IMR-90 (cell line): ENCODE data around the gene MPZL3. TPM values are rescaled to one million over a fixed set of nuclear protein-coding genes. Genes with fewer than 3 reads are reported as not detected.

ENCODE experiments used
- ATAC-seq: fragments of 200-7000 bp; cut with Tn5 transposase; 2 replicates; pipeline ENCODE4 v1.9.1; 2020; ENCODE audit warnings: low read depth, mild to moderate bottlenecking, moderate library complexity
- BruUV-seq: library from RNA; stranded (reverse); fragments of 400-500 nt; replicated peaks from 2 replicates; lab custom pipeline; 2021; lab: Mats Ljungman, UMichigan
- CTCF ChIA-PET: fragments of 300-600 bp; formaldehyde crosslinking; extraction: SDS; loops from one replicate; lab custom pipeline; 2021; ENCODE audit warnings: antibody characterized with exemption; lab: Yijun Ruan, JAX
- POLR2A ChIA-PET: fragments of 300-600 bp; sonication (Branson Sonifier 250); formaldehyde crosslinking; loops from one replicate; lab custom pipeline; 2022; ENCODE audit warnings: antibody characterized with exemption; ENCODE audit not compliant: unreplicated experiment; lab: Charles Lee
- DNase-seq: peaks from one replicate; pipeline ENCODE4 v3.0.0; 2013
- H2AFZ ChIP-seq: replicated peaks from 2 replicates; pipeline ENCODE3; 2013; ENCODE audit warnings: low read length, mild to moderate bottlenecking; ENCODE audit not compliant: poor library complexity
- H2AK5ac ChIP-seq: 2 replicates; pipeline ENCODE4 v1.6.1; 2013; ENCODE audit warnings: low read depth, low read length, inconsistent platforms
- H2AK9ac ChIP-seq: replicated peaks from 2 replicates; pipeline ENCODE3; 2013; ENCODE audit warnings: mild to moderate bottlenecking, low read depth, low read length, moderate library complexity; ENCODE audit not compliant: poor library complexity
- H2BK120ac ChIP-seq: 2 replicates; pipeline ENCODE4 v1.6.1; 2013; ENCODE audit warnings: low read depth, low read length, inconsistent platforms
- H2BK15ac ChIP-seq: 3 replicates; pipeline ENCODE4 v1.6.1; 2013; ENCODE audit warnings: low read depth, low read length, inconsistent platforms
- H2BK20ac ChIP-seq: 2 replicates; pipeline ENCODE4 v1.6.1; 2013; ENCODE audit warnings: low read depth, mild to moderate bottlenecking, inconsistent platforms, low read length, moderate library complexity
- H2BK5ac ChIP-seq: 2 replicates; pipeline ENCODE4 v1.6.1; 2013; ENCODE audit warnings: mild to moderate bottlenecking, low read depth, low read length, inconsistent platforms; ENCODE audit not compliant: poor library complexity, severe bottlenecking
- H3K14ac ChIP-seq: replicated peaks from 2 replicates; pipeline ENCODE4 v1.6.1; 2013; ENCODE audit warnings: low read depth, low read length, inconsistent platforms
- H3K18ac ChIP-seq: 2 replicates; pipeline ENCODE4 v1.6.1; 2013; ENCODE audit warnings: low read depth, low read length, control low read depth
- H3K23ac ChIP-seq: 2 replicates; pipeline ENCODE4 v1.6.1; 2013; ENCODE audit warnings: low read depth, low read length, inconsistent platforms
- H3K27ac ChIP-seq: 2 replicates; pipeline ENCODE4 v1.5.1; 2013; ENCODE audit warnings: mild to moderate bottlenecking, control low read depth, low read length; ENCODE audit not compliant: insufficient read depth
- H3K27me3 ChIP-seq: 2 replicates; pipeline ENCODE4 v1.6.1; 2013; ENCODE audit warnings: low read length; ENCODE audit not compliant: control insufficient read depth, insufficient read depth
- H3K36me3 ChIP-seq: 2 replicates; pipeline ENCODE4 v1.6.1; 2013; ENCODE audit warnings: low read length, mixed read lengths; ENCODE audit not compliant: control insufficient read depth, insufficient read depth
- H3K4ac ChIP-seq: 2 replicates; pipeline ENCODE4 v1.6.1; 2013; ENCODE audit warnings: low read depth, low read length, inconsistent platforms
- H3K4me1 ChIP-seq: 2 replicates; pipeline ENCODE4 v1.6.1; 2013; ENCODE audit warnings: low read length, mixed read lengths; ENCODE audit not compliant: control insufficient read depth, insufficient read depth
- H3K4me2 ChIP-seq: 2 replicates; pipeline ENCODE4 v1.6.1; 2013; ENCODE audit warnings: low read depth, mild to moderate bottlenecking, control low read depth, low read length, moderate library complexity
- H3K4me3 ChIP-seq: 2 replicates; pipeline ENCODE4 v1.5.1; 2013; ENCODE audit warnings: low read depth, mild to moderate bottlenecking, control low read depth, low read length, moderate library complexity; ENCODE audit not compliant: insufficient read depth
- H3K56ac ChIP-seq: 2 replicates; pipeline ENCODE4 v1.6.1; 2013; ENCODE audit warnings: low read length, inconsistent platforms; ENCODE audit not compliant: insufficient read depth; ENCODE audit errors: extremely low read depth
- H3K79me1 ChIP-seq, 2 experiments: 2 replicates each; pipeline ENCODE4 v1.6.1; 2013; ENCODE audit warnings: low read length in 2 of 2, inconsistent platforms in 1 of 2, low read depth in 1 of 2
- H3K9ac ChIP-seq: 2 replicates; pipeline ENCODE4 v1.6.1; 2013; ENCODE audit warnings: low read depth, low read length, control low read depth
- H3K9me1 ChIP-seq: 2 replicates; pipeline ENCODE4 v1.6.1; 2013; ENCODE audit warnings: low read length, inconsistent platforms; ENCODE audit not compliant: insufficient read depth
- H3K9me3 ChIP-seq: 2 replicates; pipeline ENCODE4 v1.6.1; 2013; ENCODE audit warnings: low read length; ENCODE audit not compliant: control insufficient read depth, insufficient read depth
- H4K20me1 ChIP-seq: 2 replicates; pipeline ENCODE4 v1.6.1; 2013; ENCODE audit warnings: low read length, inconsistent platforms; ENCODE audit not compliant: insufficient read depth
- H4K5ac ChIP-seq: 2 replicates; pipeline ENCODE4 v1.6.1; 2013; ENCODE audit warnings: mild to moderate bottlenecking, low read depth, low read length, control low read depth
- H4K8ac ChIP-seq, 2 experiments: 2 replicates each; pipeline ENCODE4 v1.6.1; 2013; ENCODE audit warnings: low read depth in 2 of 2, low read length in 2 of 2, control low read depth in 1 of 2, inconsistent platforms in 1 of 2
- H4K91ac ChIP-seq: 2 replicates; pipeline ENCODE4 v1.6.1; 2013; ENCODE audit warnings: low read depth, low read length, inconsistent platforms; ENCODE audit not compliant: insufficient read depth
- BHLHE40 ChIP-seq: fragments of 150-350 bp; IDR thresholded peaks from 2 replicates; pipeline ENCODE4 v1.6.1; 2016; ENCODE audit warnings: mild to moderate bottlenecking, low read depth, low read length
- CEBPB ChIP-seq: IDR thresholded peaks from 2 replicates; pipeline ENCODE4 v1.6.1; 2012; ENCODE audit warnings: low read depth, low read length, improper control_type of control experiment
- CHD1 ChIP-seq: IDR thresholded peaks from 2 replicates; pipeline ENCODE4 v1.6.1; 2012; ENCODE audit warnings: low read depth, low read length, improper control_type of control experiment
- FOS ChIP-seq: fragments of 150-350 bp; IDR thresholded peaks from 2 replicates; pipeline ENCODE4 v1.6.1; 2016; ENCODE audit warnings: low read depth, low read length
- MAFK ChIP-seq: IDR thresholded peaks from 2 replicates; pipeline ENCODE4 v1.6.1; 2012; ENCODE audit warnings: low read depth, low read length, improper control_type of control experiment
- MAZ ChIP-seq: IDR thresholded peaks from 2 replicates; pipeline ENCODE4 v1.6.1; 2012; ENCODE audit warnings: low read depth, mild to moderate bottlenecking, low read length, improper control_type of control experiment, moderate library complexity, borderline replicate concordance
- MXI1 ChIP-seq: IDR thresholded peaks from 2 replicates; pipeline ENCODE4 v1.6.1; 2012; ENCODE audit warnings: low read depth, mild to moderate bottlenecking, low read length, moderate library complexity, borderline replicate concordance
- POLR2A ChIP-seq: IDR thresholded peaks from 2 replicates; pipeline ENCODE4 v1.6.1; 2012; ENCODE audit warnings: mild to moderate bottlenecking, low read depth, low read length
- RAD21 ChIP-seq: IDR thresholded peaks from 2 replicates; pipeline ENCODE4 v1.6.1; 2012; ENCODE audit warnings: low read length, improper control_type of control experiment
- RCOR1 ChIP-seq: IDR thresholded peaks from 2 replicates; pipeline ENCODE4 v1.6.1; 2012; ENCODE audit warnings: mild to moderate bottlenecking, low read length, improper control_type of control experiment; ENCODE audit not compliant: insufficient replicate concordance
- RFX5 ChIP-seq: IDR thresholded peaks from 2 replicates; pipeline ENCODE4 v1.8.0; 2012; ENCODE audit warnings: low read depth, mild to moderate bottlenecking, low read length, moderate library complexity
- WGBS, 2 experiments: methylation state at CpG; one replicate each; pipeline versions ENCODE4 v1.1.5 to v1.1.7; 2013; ENCODE audit warnings: missing lambda C conversion rate in 2 of 2; ENCODE audit not compliant: insufficient read length in 1 of 2; ENCODE audit errors: extremely low coverage in 2 of 2; 5-methylcytosine and 5-hydroxymethylcytosine counted together
- dilution Hi-C: fragments of 300-500 bp; cut with HindIII; formaldehyde crosslinking; loops from one replicate; pipeline ENCODE4 v1.14.3; 2018; ENCODE audit warnings: low sequenced_read_pairs; ENCODE audit not compliant: unreplicated experiment
- in situ Hi-C: fragments of 300-500 bp; cut with MboI; formaldehyde crosslinking; loops from 3 replicates; pipeline ENCODE4 v1.14.3; 2019; ENCODE audit warnings: low sequenced_read_pairs, inconsistent platforms, mixed read lengths
- intact Hi-C: fragments of 100-400 bp; cut with micrococcal nuclease; formaldehyde crosslinking; loops from 2 replicates; pipeline ENCODE4 v1.10.0; 2022
- polyA plus RNA-seq, 3 experiments: library from polyadenylated mRNA; depleted of rRNA; stranded (reverse); fragments of >200 nt; gene quantifications; 2 replicates each; pipeline ENCODE4 v1.2.3, GENCODE V29; 2012; ENCODE audit warnings: low replicate concordance in 1 of 3
- total RNA-seq: library from RNA; depleted of rRNA; stranded (reverse); fragments of >200 nt; gene quantifications from 2 replicates; pipeline ENCODE4 v1.2.3, GENCODE V29; 2012
- TF ChIP-seq, protein P1 (sequence below): fragments of 150-350 bp; IDR thresholded peaks from 2 replicates; pipeline ENCODE4 v1.6.1; 2017; ENCODE audit warnings: mild to moderate bottlenecking, antibody characterized with exemption, low read length, low read depth
- TF ChIP-seq, protein P2 (sequence below): fragments of 150-350 bp; IDR thresholded peaks from 2 replicates; pipeline ENCODE4 v1.6.1; 2016; ENCODE audit warnings: low read depth, mild to moderate bottlenecking, low read length, moderate library complexity, borderline replicate concordance

Gene MPZL3
- total and polyA plus RNA-seq, 2 of the 4 experiments (the other 2 are of a cell fraction): 0.15 to 0.36 TPM

DNA sequence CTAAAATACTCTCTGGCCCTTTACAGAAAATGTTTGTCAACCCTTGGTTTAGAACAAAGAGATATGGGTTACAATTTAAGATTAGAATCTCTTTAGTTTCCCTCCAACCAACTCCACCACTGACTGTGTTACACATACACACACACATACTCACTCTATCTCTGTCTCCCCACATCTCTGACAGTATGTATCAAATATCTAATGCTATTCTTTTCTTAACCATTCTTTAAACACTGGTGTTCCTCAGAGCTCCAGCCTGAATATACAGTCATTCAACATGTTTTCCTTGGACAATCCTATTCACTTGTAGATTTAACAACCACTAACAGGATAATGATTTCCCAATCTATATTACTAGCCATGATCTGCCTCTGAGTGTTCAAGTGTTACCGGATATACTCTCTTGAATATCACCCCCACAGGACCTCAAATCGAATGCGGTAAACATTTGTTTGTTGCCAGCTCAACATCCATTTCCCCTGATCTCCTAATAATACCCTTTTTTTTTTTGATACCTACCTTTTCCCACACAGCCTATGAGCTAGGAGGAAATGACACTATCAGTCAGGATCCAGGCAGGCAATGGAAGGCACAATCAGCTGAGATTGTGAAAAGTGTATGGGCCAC is 6.1 kb downstream of the MPZL3 start:
- H3K9me3 ChIP-seq: no peaks in the 10 kb centered on the region
- H2AK5ac ChIP-seq: no peak overlapping the region
- H3K56ac ChIP-seq: no peak overlapping the region
- H3K36me3 ChIP-seq: no peaks in the 10 kb centered on the region
- no CpG with 5 or more reads among the region's 3 CpGs for WGBS, 2 experiments
- no peak overlapping the region for H3K9ac ChIP-seq
- in situ Hi-C loops: no loop called here
- no peak overlapping the region for H2BK120ac ChIP-seq
- H4K20me1 ChIP-seq: no peaks in the 10 kb centered on the region
- TF ChIP-seq MXI1 (no peak), RFX5 (no peak), MAZ (no peak), CEBPB (no peak), FOS (no peak), MAFK (no peak), RCOR1 (no peak), CHD1 (no peak), POLR2A (no peak), BHLHE40 (no peak), RAD21 (no peak)
- TF ChIP-seq, protein P1, sequence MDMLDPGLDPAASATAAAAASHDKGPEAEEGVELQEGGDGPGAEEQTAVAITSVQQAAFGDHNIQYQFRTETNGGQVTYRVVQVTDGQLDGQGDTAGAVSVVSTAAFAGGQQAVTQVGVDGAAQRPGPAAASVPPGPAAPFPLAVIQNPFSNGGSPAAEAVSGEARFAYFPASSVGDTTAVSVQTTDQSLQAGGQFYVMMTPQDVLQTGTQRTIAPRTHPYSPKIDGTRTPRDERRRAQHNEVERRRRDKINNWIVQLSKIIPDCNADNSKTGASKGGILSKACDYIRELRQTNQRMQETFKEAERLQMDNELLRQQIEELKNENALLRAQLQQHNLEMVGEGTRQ: no peak
- TF ChIP-seq, protein P2, sequence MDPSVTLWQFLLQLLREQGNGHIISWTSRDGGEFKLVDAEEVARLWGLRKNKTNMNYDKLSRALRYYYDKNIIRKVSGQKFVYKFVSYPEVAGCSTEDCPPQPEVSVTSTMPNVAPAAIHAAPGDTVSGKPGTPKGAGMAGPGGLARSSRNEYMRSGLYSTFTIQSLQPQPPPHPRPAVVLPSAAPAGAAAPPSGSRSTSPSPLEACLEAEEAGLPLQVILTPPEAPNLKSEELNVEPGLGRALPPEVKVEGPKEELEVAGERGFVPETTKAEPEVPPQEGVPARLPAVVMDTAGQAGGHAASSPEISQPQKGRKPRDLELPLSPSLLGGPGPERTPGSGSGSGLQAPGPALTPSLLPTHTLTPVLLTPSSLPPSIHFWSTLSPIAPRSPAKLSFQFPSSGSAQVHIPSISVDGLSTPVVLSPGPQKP: no peak
- H2BK20ac ChIP-seq: no peak overlapping the region
- dilution Hi-C loops: no loop called here
- no peak overlapping the region for H3K4me2 ChIP-seq
- no peak overlapping the region for H3K27ac ChIP-seq
- ChIA-PET POLR2A (no interaction called here), CTCF (interaction anchor here (0.6 kb wide), 1 partner anchor 37 kb away, joined by 6 read pairs; no protein-coding TSS in a partner anchor)
- H2BK15ac ChIP-seq: no peak overlapping the region
- no peaks in the 10 kb centered on the region for H3K9me1 ChIP-seq
- no peak overlapping the region for H4K8ac ChIP-seq
- BruUV-seq: no TSS peak
- DNase-seq (no peak), ATAC-seq (no peak)
- H3K4me3 ChIP-seq: no peak overlapping the region
- no peak overlapping the region for H2BK5ac ChIP-seq
- no peak overlapping the region for H3K23ac ChIP-seq
- no peaks in the 10 kb centered on the region for H3K79me1 ChIP-seq
- H3K27me3 ChIP-seq: 0 out of 2 replicates have a peak, but pooled peaks cover 2% of the 10 kb centered on the region
- H2AK9ac ChIP-seq: no peak overlapping the region
- H4K91ac ChIP-seq: no peak overlapping the region
- no peak overlapping the region for H4K5ac ChIP-seq
- H3K18ac ChIP-seq: no peak overlapping the region
- H3K4ac ChIP-seq: no peak overlapping the region
- no peak overlapping the region for H3K14ac ChIP-seq
- no peaks in the 10 kb centered on the region for H3K4me1 ChIP-seq
- intact Hi-C loops: no loop called here
- H2AFZ ChIP-seq: no peak overlapping the region
